GM19240 (cell line): ENCODE measurements around the gene UBALD1.

Source experiments
- DNase-seq: peaks from one replicate; pipeline ENCODE4 v3.0.0; 2011; ENCODE audit warnings: low spot score; ENCODE audit not compliant: insufficient read length

Gene UBALD1

GRCh38 chr16:4614571-4615383 lies at the start of gene UBALD1:
Gene UBALD1 (minus strand): TSS chr16:4614888. CDS start chr16:4614797, 91 bp downstream.
- DNase-seq: peak; percentile 73

- no peak for DNase-seq
Measured at GRCh38 chr16:4663777-4664465, 49.2 kb upstream of the UBALD1 start.

GRCh38 chr16:4663465-4663776 lies 48.7 kb upstream of the UBALD1 start:
- no peak for DNase-seq

- DNase-seq: no peak
Measured at GRCh38 chr16:4661661-4662060, 47.0 kb upstream of the UBALD1 start.

GRCh38 chr16:4660454-4661007 lies 45.8 kb upstream of the UBALD1 start:
- DNase-seq: no peak

- DNase-seq: no peak
Measured at GRCh38 chr16:4659363-4660353, 45.0 kb upstream of the UBALD1 start.

GRCh38 chr16:4656695-4657686 lies 42.3 kb upstream of the UBALD1 start:
- DNase-seq: no peak

GRCh38 chr16:4656221-4656620 lies 41.5 kb upstream of the UBALD1 start:
- DNase-seq: no peak

- DNase-seq: no peak
Measured at GRCh38 chr16:4655801-4656200, 41.1 kb upstream of the UBALD1 start.

- DNase-seq: no peak
Measured at GRCh38 chr16:4654964-4655590, 40.4 kb upstream of the UBALD1 start.

GRCh38 chr16:4654011-4654963 lies 39.6 kb upstream of the UBALD1 start:
- no peak for DNase-seq

GRCh38 chr16:4652561-4652960 lies 37.9 kb upstream of the UBALD1 start:
- DNase-seq: no peak

- DNase-seq: no peak
Measured at GRCh38 chr16:4651827-4652226, 37.1 kb upstream of the UBALD1 start.

GRCh38 chr16:4650443-4651074 lies 35.9 kb upstream of the UBALD1 start:
- peak; percentile 75 for DNase-seq

- no peak for DNase-seq
Measured at GRCh38 chr16:4649744-4650442, 35.2 kb upstream of the UBALD1 start.

- DNase-seq: no peak
Measured at GRCh38 chr16:4648917-4649316, 34.2 kb upstream of the UBALD1 start.

- DNase-seq: no peak
Measured at GRCh38 chr16:4647644-4647980, 32.9 kb upstream of the UBALD1 start.
